NCI-H146 (cell line): ENCODE data around the gene UBE3D.
A peak's percentile ranks its signal among the peaks of the same experiment; 100 is the strongest.

ENCODE experiments used
- DNase-seq: peaks from one replicate; lab custom pipeline; 2025; lab: John Stamatoyannopoulos, UW

The UBE3D gene

GRCh38 chr6:83065511-83066192, at the start of gene UBE3D:
Gene UBE3D, minus strand, starts transcription at chr6:83065841. Its CDS starts 123 bp downstream, at chr6:83065718.
- DNase-seq: peak; percentile 87

GRCh38 chr6:83114164-83114563, 48.5 kb upstream of the UBE3D start:
- DNase-seq: no peak

- DNase-seq: no peak
Observed at GRCh38 chr6:83113258-83113657, 47.6 kb upstream of the UBE3D start.

- DNase-seq: no peak
Observed at GRCh38 chr6:83108378-83108777, 42.7 kb upstream of the UBE3D start.

- no peak for DNase-seq
Observed at GRCh38 chr6:83098589-83098988, 32.9 kb upstream of the UBE3D start.

- DNase-seq: no peak
Observed at GRCh38 chr6:83097675-83098074, 32.0 kb upstream of the UBE3D start.

GRCh38 chr6:83097204-83097603, 31.6 kb upstream of the UBE3D start:
- DNase-seq: no peak

- no peak for DNase-seq
Observed at GRCh38 chr6:83096791-83097190, 31.1 kb upstream of the UBE3D start.

- DNase-seq: no peak
Observed at GRCh38 chr6:83092756-83093399, 27.2 kb upstream of the UBE3D start.

- no peak for DNase-seq
Observed at GRCh38 chr6:83086751-83087150, 21.1 kb upstream of the UBE3D start.

GRCh38 chr6:83083476-83083875, 17.8 kb upstream of the UBE3D start:
- no peak for DNase-seq

- DNase-seq: no peak
Observed at GRCh38 chr6:83073615-83074014, 8.0 kb upstream of the UBE3D start.

GRCh38 chr6:83072726-83073125, 7.1 kb upstream of the UBE3D start:
- no peak for DNase-seq

GRCh38 chr6:83071707-83072106, 6.1 kb upstream of the UBE3D start:
- DNase-seq: no peak

- no peak for DNase-seq
Observed at GRCh38 chr6:83071023-83071422, 5.4 kb upstream of the UBE3D start.

- no peak for DNase-seq
Observed at GRCh38 chr6:83069633-83070032, 4.0 kb upstream of the UBE3D start.

- DNase-seq: no peak
Observed at GRCh38 chr6:83068616-83069015, 3.0 kb upstream of the UBE3D start.

- DNase-seq: peak; percentile 97
Observed at GRCh38 chr6:83067448-83068439, 2.1 kb upstream of the UBE3D start, which contains the start of gene DOP1A. Gene DOP1A, plus strand, starts transcription at chr6:83067671. Its CDS starts 29,307 bp downstream, at chr6:83096978.

- no peak for DNase-seq
Observed at GRCh38 chr6:83062225-83062624, 3.4 kb downstream of the UBE3D start.

GRCh38 chr6:83061190-83061589, 4.5 kb downstream of the UBE3D start:
- DNase-seq: no peak

GRCh38 chr6:83057705-83058321, 7.8 kb downstream of the UBE3D start:
- peak; percentile 64 for DNase-seq

GRCh38 chr6:83055366-83055964, 10.2 kb downstream of the UBE3D start:
- DNase-seq: peak; percentile 46
